NOMO-1 treated with DMSO at 0.1 percent for 48 hours (cell line): Measurements from ENCODE around the gene MMP11.

ENCODE experiments used
- DNase-seq: peaks from one replicate; lab custom pipeline; 2025; ENCODE audit not compliant: unreplicated experiment; lab: John Stamatoyannopoulos, UW

Gene MMP11

DNA sequence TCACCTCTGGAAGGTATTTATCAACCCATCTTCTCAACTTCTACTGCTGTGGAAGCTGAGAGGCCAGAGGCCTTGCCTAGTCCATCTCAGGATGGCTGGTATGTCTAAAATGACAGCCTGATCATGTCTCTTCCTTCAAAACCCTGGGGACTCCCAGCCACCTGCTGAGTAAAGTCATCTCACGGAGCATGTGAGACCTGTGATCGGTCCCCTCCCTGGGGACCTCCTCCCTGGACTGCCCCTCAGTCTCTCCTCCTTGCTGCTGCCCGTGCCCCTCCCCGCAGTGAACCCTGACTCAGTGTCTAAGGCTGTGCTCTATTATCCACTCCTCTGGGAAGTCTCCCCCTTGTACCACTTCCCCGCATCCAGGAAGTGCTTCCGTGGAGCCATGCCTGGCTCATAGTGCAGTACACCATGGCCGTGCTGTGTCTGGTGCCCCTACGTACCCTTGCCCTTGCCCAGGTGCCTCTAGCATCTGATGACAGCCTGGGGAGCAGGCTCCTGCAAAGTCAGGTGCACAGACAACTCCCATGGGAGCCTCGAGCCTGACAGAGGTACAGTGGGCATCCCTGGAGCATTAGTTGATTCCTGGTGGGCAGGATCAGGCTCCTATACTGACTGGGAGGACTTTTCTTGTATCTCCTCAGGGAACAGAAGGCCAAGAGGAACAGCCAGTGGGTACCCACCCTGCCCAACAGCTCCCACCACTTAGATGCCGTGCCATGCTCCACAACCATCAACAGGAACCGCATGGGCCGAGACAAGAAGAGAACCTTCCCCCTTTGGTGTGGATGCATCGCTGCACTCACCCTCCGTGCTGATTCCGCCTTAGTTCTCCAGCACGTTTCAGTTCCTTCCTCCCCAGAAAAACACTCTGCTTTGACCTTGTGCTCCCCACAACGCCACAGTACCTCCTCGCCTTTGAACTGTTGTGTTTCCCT lies 27.9 kb downstream of the MMP11 start:
- DNase-seq, result no peak

GRCh38 chr22:23801238-23801821 lies 28.7 kb downstream of the MMP11 start:
- no peak for DNase-seq

- DNase-seq, result no peak
Measured at GRCh38 chr22:23801886-23802377, 29.3 kb downstream of the MMP11 start.

- DNase-seq, result no peak
Measured at GRCh38 chr22:23803001-23803819, 30.6 kb downstream of the MMP11 start.

GRCh38 chr22:23804781-23805291 lies 32.2 kb downstream of the MMP11 start:
- no peak for DNase-seq

GRCh38 chr22:23806837-23807236 lies 34.2 kb downstream of the MMP11 start:
- no peak for DNase-seq

GRCh38 chr22:23812378-23812777 lies 39.7 kb downstream of the MMP11 start:
- no peak for DNase-seq

GRCh38 chr22:23815541-23816155 lies 43.0 kb downstream of the MMP11 start:
- no peak for DNase-seq

- DNase-seq, result no peak
Measured at GRCh38 chr22:23816156-23816976, 43.7 kb downstream of the MMP11 start.

GRCh38 chr22:23817146-23817545 lies 44.5 kb downstream of the MMP11 start:
- DNase-seq, result no peak

GRCh38 chr22:23818541-23818940 lies 45.9 kb downstream of the MMP11 start:
- no peak for DNase-seq

- no peak for DNase-seq
Measured at GRCh38 chr22:23820748-23821211, 48.1 kb downstream of the MMP11 start.

- DNase-seq, result no peak
Measured at GRCh38 chr22:23822101-23822671, 49.5 kb downstream of the MMP11 start.

DNA sequence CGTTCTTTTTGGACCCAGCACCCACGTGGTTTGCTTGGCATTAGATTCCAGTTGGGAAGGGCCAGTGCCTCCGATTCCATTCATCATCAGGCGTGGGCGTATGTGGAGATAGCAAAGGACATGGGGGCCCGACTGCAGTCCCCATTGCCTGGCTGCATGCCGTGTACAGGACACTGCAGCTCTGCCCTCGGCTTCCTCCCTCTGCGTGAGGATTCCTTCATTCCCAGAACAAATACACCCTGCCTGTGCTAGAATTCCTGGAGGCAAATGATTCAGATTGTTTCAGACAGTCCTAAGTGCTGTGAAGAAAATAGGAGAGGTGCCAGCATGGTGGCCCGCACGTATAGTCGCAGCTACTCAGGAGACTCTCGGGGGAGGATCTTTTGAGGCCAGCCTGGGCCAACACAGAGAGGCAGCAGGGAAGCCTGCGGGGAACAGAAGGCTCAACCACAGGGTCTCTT lies 50.7 kb downstream of the MMP11 start:
- no peak for DNase-seq

DNA sequence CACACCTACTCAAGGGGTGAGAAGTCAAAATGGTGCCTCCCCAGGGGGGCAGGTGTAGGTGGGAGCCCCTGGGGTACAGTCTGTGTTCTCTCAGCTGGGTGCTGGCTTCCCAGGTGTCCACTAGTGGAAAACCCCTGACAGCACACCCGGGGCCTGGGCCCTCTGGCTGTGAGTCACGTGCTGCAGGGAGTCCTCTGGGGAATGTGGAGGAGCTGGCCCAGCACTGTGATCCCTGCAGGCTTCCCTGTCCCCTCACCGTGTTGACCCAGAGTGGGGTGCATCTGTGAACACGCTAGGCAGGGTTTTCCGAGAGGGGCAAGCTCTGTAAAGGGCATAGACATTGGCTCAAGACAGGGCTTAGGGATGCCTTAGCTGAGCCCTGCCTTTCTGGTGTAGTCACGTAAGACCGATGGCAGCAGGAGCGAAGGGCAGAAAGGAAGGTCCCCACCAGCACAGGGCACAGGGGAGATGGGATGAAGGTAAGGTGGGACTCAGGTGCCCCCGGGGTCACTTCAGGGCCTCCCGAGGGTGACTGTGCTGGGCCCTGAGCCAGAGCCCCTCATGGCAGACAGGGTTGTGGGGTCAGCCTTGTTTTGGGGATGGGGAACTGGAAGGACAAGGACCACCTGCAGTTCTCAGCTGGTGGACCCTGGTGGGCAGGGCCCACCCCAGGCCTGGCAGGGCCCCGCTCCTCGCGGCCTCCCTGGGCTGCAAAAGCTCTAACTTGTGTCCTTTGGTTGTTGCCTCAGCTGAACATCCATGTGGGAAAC lies 52.0 kb downstream of the MMP11 start:
- DNase-seq, result no peak

DNA sequence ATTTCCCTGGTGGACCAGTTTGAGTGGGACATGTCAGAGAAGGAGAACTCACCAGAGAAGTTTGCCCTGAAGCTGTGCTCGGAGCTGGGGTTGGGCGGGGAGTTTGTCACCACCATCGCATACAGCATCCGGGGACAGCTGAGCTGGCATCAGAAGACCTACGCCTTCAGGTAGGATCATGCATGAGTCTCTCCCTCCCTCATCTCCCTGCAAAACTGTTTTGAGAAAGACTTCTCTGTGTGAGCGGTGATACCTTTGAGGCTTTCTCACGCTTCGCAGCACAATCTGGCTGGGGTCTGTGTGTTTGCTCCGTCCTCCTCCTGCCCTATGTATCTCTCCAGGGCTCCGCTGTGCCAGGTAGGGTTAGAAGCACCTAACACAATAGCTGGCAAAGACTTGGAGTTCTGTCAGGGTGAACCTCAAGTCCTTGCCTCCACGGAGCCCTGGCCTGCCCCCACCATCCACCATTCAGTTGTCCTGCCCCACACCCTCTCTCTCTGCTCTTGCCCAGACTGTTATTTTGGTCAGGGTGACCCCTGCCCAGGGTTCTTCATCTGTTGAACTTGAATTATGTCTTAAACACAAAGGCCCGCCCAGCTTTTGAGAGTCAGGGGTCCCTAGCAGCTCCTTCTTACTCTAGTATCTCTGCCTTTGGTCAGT lies 52.7 kb downstream of the MMP11 start:
- DNase-seq, result no peak

DNA sequence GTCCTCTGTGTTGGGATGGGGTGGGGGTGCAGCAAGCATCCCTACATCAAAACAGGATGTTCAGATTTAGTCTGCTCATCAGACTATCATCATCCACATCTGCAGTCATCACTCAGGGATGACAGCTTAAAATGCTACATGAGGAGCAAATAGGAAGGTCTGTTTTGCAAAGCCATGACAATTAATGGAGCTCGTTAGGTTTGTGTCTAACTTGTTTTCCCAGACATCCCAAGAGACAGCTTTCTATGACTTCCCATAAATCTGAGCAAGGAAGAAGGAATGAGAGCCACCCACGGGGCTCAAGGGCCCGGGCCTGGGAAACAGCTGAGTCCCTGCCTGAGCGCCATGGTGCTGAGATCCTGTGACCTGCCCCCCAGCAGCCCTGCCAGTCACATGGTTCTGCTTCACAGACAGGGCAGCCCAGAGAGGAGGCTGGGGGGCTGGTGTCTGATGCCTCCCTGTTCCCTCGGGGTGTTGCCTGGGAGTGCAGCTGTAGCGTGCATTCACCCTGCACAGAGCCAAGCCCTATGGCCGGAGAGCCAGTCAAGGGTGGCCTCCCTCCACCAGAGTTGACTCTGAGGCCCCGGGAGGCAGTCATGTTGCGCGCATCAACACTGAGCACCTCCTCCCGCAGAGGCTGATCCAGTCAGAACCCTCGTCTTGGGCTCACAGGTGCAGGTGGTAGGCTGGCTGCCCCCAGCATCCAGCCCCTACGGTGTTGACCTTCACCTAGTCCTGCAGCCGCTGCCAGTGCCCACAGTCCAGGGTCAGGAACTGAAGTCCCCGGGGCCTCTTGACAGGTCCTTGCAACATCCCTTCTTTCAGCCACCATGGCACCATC lies 54.1 kb downstream of the MMP11 start:
- no peak for DNase-seq
